Mucosa of descending colon (tissue), 3 donors: Measurements from ENCODE around the gene TMEM154. TPM values are rescaled to one million over a fixed set of nuclear protein-coding genes. Genes with fewer than 3 reads are reported as not detected.

Source experiments
- ATAC-seq: fragments of 200-7000 bp; cut with Tn5 transposase; one replicate; pipeline ENCODE4 v1.9.1; 2020; ENCODE audit warnings: mild to moderate bottlenecking, moderate library complexity
- DNase-seq, 3 donors: peaks; one replicate each; pipeline ENCODE4 v3.0.0-alpha.2; 2020
- H3K36me3 ChIP-seq: fragments of 200-600 bp; one replicate; pipeline ENCODE4 v1.8.0; 2021; ENCODE audit warnings: low read depth, mild to moderate bottlenecking
- H3K4me1 ChIP-seq: fragments of 200-600 bp; one replicate; pipeline ENCODE4 v1.8.0; 2021; ENCODE audit warnings: low read depth, mild to moderate bottlenecking
- H3K4me3 ChIP-seq: fragments of 200-600 bp; one replicate; pipeline ENCODE4 v1.8.0; 2021; ENCODE audit warnings: mild to moderate bottlenecking
- H3K9me3 ChIP-seq: fragments of 200-600 bp; one replicate; pipeline ENCODE4 v1.8.0; 2021; ENCODE audit warnings: mild to moderate bottlenecking
- CTCF ChIP-seq: fragments of 200-600 bp; IDR thresholded peaks from one replicate; pipeline ENCODE4 v1.8.0; 2022; ENCODE audit warnings: antibody characterized with exemption, mild to moderate bottlenecking
- intact Hi-C, 2 donors: fragments of 100-400 bp; cut with DNase I in 1 of 2; cut with micrococcal nuclease in 1 of 2; formaldehyde crosslinking; loops; one replicate each; pipeline versions ENCODE4 v1.11.0 to v1.11.1; 2022; cut with DNase I, micrococcal nuclease
- total RNA-seq, 3 donors: library from RNA; stranded (reverse); fragmentation: NEBNext Ultra II Directional in 2 of 3; extraction: Animal tissue kit (Norgen Biotek cat#: 25700) in 2 of 3; gene quantifications; one replicate each; pipeline versions ENCODE4 v1.2.1 to v1.2.4, GENCODE V29; 2021 to 2023
- donor health status: DM: no; HTN: no; CAD: no; lungs with moderate emphysema.
- donor health status: DM: no; HTN: no; CAD: no.
- donor health status: DM: no; HTN: yes; CAD: no.

Gene TMEM154
- total RNA-seq, 3 donors from 2014 or later, result 1.5 to 6.5 (median 1.8) TPM

GRCh38 chr4:152594978-152595925, 84.5 kb downstream of the TMEM154 start:
- Histone ChIP-seq H3K4me1 (peaks cover 6% of the 10 kb centered on the region), H3K9me3 (no peaks in the 10 kb centered on the region), H3K4me3 (no peak overlapping the region), H3K36me3 (no peaks in the 10 kb centered on the region)
- no peak for TF ChIP-seq CTCF
- ATAC-seq (no peak), DNase-seq (no peak)
- intact Hi-C loops, result no loop called here

GRCh38 chr4:152594057-152594456, 85.7 kb downstream of the TMEM154 start:
- TF ChIP-seq CTCF, result no peak
- DNase-seq (no peak), ATAC-seq (no peak)
- Histone ChIP-seq H3K36me3 (no peaks in the 10 kb centered on the region), H3K9me3 (no peaks in the 10 kb centered on the region), H3K4me3 (no peak overlapping the region), H3K4me1 (peaks cover 6% of the 10 kb centered on the region)
- intact Hi-C loops, result no loop called here

GRCh38 chr4:152591876-152592275, 87.9 kb downstream of the TMEM154 start:
- no peaks in the 10 kb centered on the region for H3K36me3 ChIP-seq
- ATAC-seq, result no peak

GRCh38 chr4:152591396-152591795, 88.4 kb downstream of the TMEM154 start:
- ATAC-seq (peak; percentile 76), DNase-seq (peak; percentile 51 to 70 (median 62))
- Histone ChIP-seq H3K4me1 (peaks cover 6% of the 10 kb centered on the region), H3K36me3 (no peaks in the 10 kb centered on the region), H3K4me3 (no peak overlapping the region), H3K9me3 (no peaks in the 10 kb centered on the region)
- TF ChIP-seq CTCF, result no peak
- intact Hi-C loops, result no loop called here

More at GRCh38 chr4:152591876-152592275, 87.9 kb downstream of the TMEM154 start:
- peaks cover 6% of the 10 kb centered on the region for H3K4me1 ChIP-seq
- intact Hi-C loops, result no loop called here
- no peak for TF ChIP-seq CTCF
- no peaks in the 10 kb centered on the region for H3K9me3 ChIP-seq
- DNase-seq, result no peak
- no peak overlapping the region for H3K4me3 ChIP-seq

- intact Hi-C loops, result no loop called here
- DNase-seq (no peak), ATAC-seq (peak; percentile 54)
- Histone ChIP-seq H3K36me3 (no peaks in the 10 kb centered on the region), H3K4me1 (peaks cover 6% of the 10 kb centered on the region), H3K4me3 (no peak overlapping the region), H3K9me3 (no peaks in the 10 kb centered on the region)
- no peak for TF ChIP-seq CTCF
Measured at GRCh38 chr4:152590179-152591031, 89.4 kb downstream of the TMEM154 start.
